A673 (cell line): ENCODE results near the gene HPS4. TPM values are rescaled to one million over a fixed set of nuclear protein-coding genes. Genes with fewer than 3 reads are reported as not detected.

Experiments used
- BruUV-seq: library from RNA; stranded (reverse); fragments of 400-500 nt; replicated peaks from 2 replicates; lab custom pipeline; 2021; lab: Mats Ljungman, UMichigan
- CTCF ChIA-PET: fragments of 300-600 bp; sonication (Branson Sonifier 250); formaldehyde crosslinking; loops from one replicate; lab custom pipeline; 2022; ENCODE audit warnings: antibody characterized with exemption; lab: Charles Lee
- POLR2A ChIA-PET: fragments of 300-600 bp; sonication (Branson Sonifier 250); formaldehyde crosslinking; loops from one replicate; lab custom pipeline; 2022; ENCODE audit warnings: antibody characterized with exemption; ENCODE audit not compliant: low non-redundant PET; lab: Charles Lee
- DNase-seq: peaks from one replicate; pipeline ENCODE4 v3.0.0-alpha.2; 2015; ENCODE audit warnings: low spot score
- H3K27ac ChIP-seq: fragments of 200-600 bp; sonication (generic); 2 replicates; pipeline ENCODE4 v1.5.1; 2016; ENCODE audit warnings: mixed run types, low read depth, mild to moderate bottlenecking, mixed read lengths, antibody characterized with exemption, low read length; ENCODE audit not compliant: poor library complexity, severe bottlenecking
- H3K27me3 ChIP-seq: fragments of 200-600 bp; sonication (generic); replicated peaks from 2 replicates; pipeline ENCODE4 v1.6.1; 2017; ENCODE audit warnings: mixed run types, low read depth, mild to moderate bottlenecking, mixed read lengths, antibody characterized with exemption, low read length; ENCODE audit not compliant: insufficient read depth, poor library complexity
- H3K36me3 ChIP-seq: fragments of 200-600 bp; sonication (generic); 2 replicates; pipeline ENCODE4 v1.6.1; 2016; ENCODE audit warnings: mixed run types, mild to moderate bottlenecking, mixed read lengths, antibody characterized with exemption, low read length; ENCODE audit not compliant: insufficient read depth, poor library complexity, severe bottlenecking
- H3K4me1 ChIP-seq: fragments of 200-600 bp; sonication (generic); 2 replicates; pipeline ENCODE4 v1.6.1; 2017; ENCODE audit warnings: mixed run types, mild to moderate bottlenecking, mixed read lengths, antibody characterized with exemption, low read length; ENCODE audit not compliant: insufficient read depth, poor library complexity, severe bottlenecking
- H3K4me3 ChIP-seq: fragments of 200-600 bp; sonication (generic); 2 replicates; pipeline ENCODE4 v1.5.1; 2016; ENCODE audit warnings: low read depth, mixed run types, mild to moderate bottlenecking, mixed read lengths, low read length; ENCODE audit not compliant: poor library complexity, severe bottlenecking
- H3K9me3 ChIP-seq: fragments of 200-600 bp; sonication (generic); 2 replicates; pipeline ENCODE4 v1.6.1; 2016; ENCODE audit warnings: mixed run types, low read depth, mild to moderate bottlenecking, mixed read lengths, antibody characterized with exemption, low read length; ENCODE audit not compliant: poor library complexity, severe bottlenecking
- EZH2 ChIP-seq: fragments of 200-600 bp; sonication (generic); IDR thresholded peaks from 2 replicates; pipeline ENCODE4 v1.6.1; 2017; ENCODE audit warnings: borderline replicate concordance, low read depth, mild to moderate bottlenecking, mixed read lengths, antibody characterized with exemption, low read length; ENCODE audit not compliant: poor library complexity, severe bottlenecking
- intact Hi-C: fragments of 100-400 bp; cut with micrococcal nuclease; formaldehyde crosslinking; loops from one replicate; pipeline ENCODE4 v1.10.0; 2022; ENCODE audit not compliant: unreplicated experiment
- total RNA-seq: library from RNA; stranded (reverse); gene quantifications from 2 replicates; pipeline ENCODE4 v1.2.3, GENCODE V29; 2021
- TF ChIP-seq, protein P1 (sequence below): fragments of 300-800, 200-600 bp; sonication (generic); conservative IDR thresholded peaks from 2 replicates; pipeline ENCODE4 v1.5.1; 2017; ENCODE audit warnings: low read depth, mild to moderate bottlenecking, antibody characterized with exemption, low read length, moderate library complexity, mixed read lengths

The HPS4 gene
- total RNA-seq, 1 experiment from 2014 or later, result 47.9 TPM

DNA sequence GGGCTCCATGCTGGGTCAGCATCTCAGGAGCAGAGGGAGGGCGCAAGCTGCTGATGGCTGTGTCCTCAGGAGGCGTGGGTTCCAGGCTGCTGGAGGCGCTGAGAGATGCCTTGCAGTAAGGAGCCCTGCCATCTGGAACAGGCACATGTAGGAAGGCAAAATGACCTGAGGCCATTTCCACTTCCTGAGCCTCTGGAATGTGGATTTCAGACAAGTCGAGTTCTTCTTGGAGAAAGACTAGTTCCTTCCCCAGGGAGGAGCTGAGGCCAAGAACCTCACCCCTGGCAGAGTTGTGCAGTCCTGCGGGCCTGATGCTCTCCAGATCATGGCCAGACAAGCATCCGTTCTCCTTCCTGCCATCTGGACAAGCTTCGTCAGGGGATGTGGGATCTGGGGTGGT is 19.3 kb downstream of the HPS4 start:
- Histone ChIP-seq H3K4me1 (no peaks in the 10 kb centered on the region), H3K4me3 (no peak overlapping the region), H3K36me3 (peaks cover 79% of the 10 kb centered on the region), H3K9me3 (no peaks in the 10 kb centered on the region), H3K27me3 (no peaks in the 10 kb centered on the region), H3K27ac (no peak overlapping the region)
- DNase-seq, result no peak
- intact Hi-C loops, result no loop called here
- TF ChIP-seq EZH2, result no peak
- TF ChIP-seq, protein P1, sequence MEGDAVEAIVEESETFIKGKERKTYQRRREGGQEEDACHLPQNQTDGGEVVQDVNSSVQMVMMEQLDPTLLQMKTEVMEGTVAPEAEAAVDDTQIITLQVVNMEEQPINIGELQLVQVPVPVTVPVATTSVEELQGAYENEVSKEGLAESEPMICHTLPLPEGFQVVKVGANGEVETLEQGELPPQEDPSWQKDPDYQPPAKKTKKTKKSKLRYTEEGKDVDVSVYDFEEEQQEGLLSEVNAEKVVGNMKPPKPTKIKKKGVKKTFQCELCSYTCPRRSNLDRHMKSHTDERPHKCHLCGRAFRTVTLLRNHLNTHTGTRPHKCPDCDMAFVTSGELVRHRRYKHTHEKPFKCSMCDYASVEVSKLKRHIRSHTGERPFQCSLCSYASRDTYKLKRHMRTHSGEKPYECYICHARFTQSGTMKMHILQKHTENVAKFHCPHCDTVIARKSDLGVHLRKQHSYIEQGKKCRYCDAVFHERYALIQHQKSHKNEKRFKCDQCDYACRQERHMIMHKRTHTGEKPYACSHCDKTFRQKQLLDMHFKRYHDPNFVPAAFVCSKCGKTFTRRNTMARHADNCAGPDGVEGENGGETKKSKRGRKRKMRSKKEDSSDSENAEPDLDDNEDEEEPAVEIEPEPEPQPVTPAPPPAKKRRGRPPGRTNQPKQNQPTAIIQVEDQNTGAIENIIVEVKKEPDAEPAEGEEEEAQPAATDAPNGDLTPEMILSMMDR, result no peak
- CTCF ChIA-PET, result no interaction called here
- POLR2A ChIA-PET, result no interaction called here
- no TSS peak for BruUV-seq

- Histone ChIP-seq H3K4me3 (no peak overlapping the region), H3K27ac (no peak overlapping the region), H3K9me3 (no peaks in the 10 kb centered on the region), H3K27me3 (no peaks in the 10 kb centered on the region), H3K36me3 (peaks cover 73% of the 10 kb centered on the region), H3K4me1 (no peaks in the 10 kb centered on the region)
- no peak for DNase-seq
- intact Hi-C loops, result no loop called here
- BruUV-seq, result no TSS peak
- ChIA-PET POLR2A (no interaction called here), CTCF (no interaction called here)
- TF ChIP-seq, protein P1, result no peak
- TF ChIP-seq EZH2, result no peak
These were observed 19.9 kb downstream of the HPS4 start for GRCh38 chr22:26463688-26464087.

- no peak for DNase-seq
- POLR2A ChIA-PET, result no interaction called here
- Histone ChIP-seq H3K4me3 (no peak overlapping the region), H3K9me3 (no peaks in the 10 kb centered on the region), H3K27me3 (no peaks in the 10 kb centered on the region), H3K4me1 (no peaks in the 10 kb centered on the region), H3K27ac (no peak overlapping the region), H3K36me3 (peaks cover 71% of the 10 kb centered on the region)
- no TSS peak for BruUV-seq
- CTCF ChIA-PET, result interaction anchor here (0.6 to 3.2 kb wide), 2 partner anchors 71 to 99 kb away, joined by 11 to 13 read pairs; no protein-coding TSS in a partner anchor
- TF ChIP-seq EZH2, result no peak
- TF ChIP-seq, protein P1, result no peak
- intact Hi-C loops, result no loop called here
These were observed 20.4 kb downstream of the HPS4 start for GRCh38 chr22:26463101-26463661.
